Activated effector memory CD4-positive, alpha-beta T cell treated with anti-CD3 and anti-CD28 coated beads, Interleukin-2, amount 50 U/mL, for 16 hours (primary cell): ENCODE results near the gene BAZ2B.

Source experiments
- DNase-seq: peaks from one replicate; pipeline ENCODE4 v3.0.0-alpha.2; 2020

Gene BAZ2B

DNA sequence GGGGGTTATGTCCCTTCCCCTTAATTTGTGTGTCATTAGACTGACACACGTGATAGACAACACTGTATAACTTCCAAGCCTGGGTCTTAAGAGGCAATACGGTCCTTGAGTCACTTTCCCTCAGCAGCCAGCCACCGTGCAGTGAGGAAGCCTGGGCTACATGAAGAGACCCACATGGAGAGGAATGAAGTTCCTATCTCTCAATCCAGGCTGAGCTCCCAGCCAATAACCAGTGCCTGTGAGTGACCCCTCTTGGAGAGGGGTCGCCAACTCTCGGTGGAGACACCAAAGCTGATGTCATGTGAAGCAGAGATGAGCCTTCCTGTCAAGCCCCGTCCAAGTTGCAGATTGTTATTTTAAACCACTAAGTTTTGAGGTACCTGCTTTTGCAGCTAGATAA is 324.2 kb downstream of the BAZ2B start:
- DNase-seq, result no peak

DNA sequence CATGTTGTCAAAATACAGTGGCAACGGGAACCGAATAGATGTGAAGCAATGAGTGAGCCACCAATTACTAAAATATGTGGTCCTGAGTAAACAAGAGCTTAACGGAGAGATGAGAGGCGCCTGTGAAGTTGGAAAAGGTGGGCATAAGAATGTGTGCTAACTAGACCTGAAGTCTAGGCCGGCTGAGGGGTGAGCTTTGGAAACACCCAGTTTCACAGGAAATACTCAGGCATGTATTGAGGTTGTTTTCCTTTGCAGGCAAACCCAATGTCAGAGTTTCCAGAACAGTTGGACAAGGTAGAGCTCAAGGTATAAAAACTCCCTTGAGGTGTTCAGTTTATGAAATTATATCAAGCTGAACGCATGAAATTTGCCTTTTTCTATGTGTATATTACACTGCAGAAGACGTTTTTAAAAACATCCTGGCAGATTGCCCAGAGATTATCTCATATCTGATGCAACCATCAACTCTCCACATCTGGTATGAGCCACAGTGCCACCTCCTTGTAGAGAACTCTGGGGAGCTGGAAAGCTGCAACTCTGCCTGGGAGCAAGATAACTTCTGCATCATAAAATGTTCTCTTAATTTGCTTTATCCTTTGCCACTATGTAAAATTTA is 325.9 kb downstream of the BAZ2B start:
- no peak for DNase-seq

DNA sequence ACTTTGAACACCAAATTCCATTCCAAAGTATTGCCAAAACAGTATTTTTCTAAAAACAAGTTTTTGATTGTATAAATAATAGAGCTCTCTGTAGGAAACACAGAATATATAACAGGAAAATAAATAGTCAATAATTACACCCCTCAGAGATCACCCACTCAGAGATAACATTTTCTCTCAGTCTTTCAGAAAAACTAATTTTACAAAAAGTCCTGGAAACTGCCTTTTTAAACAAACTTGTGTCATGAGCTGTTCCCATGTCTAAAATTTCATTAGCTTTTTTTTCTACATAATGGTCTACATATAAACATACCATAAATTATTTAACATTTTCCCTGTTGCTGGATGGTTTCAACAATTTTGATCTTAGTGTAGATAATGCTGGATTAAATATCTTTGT is 328.6 kb downstream of the BAZ2B start:
- DNase-seq, result no peak

DNA sequence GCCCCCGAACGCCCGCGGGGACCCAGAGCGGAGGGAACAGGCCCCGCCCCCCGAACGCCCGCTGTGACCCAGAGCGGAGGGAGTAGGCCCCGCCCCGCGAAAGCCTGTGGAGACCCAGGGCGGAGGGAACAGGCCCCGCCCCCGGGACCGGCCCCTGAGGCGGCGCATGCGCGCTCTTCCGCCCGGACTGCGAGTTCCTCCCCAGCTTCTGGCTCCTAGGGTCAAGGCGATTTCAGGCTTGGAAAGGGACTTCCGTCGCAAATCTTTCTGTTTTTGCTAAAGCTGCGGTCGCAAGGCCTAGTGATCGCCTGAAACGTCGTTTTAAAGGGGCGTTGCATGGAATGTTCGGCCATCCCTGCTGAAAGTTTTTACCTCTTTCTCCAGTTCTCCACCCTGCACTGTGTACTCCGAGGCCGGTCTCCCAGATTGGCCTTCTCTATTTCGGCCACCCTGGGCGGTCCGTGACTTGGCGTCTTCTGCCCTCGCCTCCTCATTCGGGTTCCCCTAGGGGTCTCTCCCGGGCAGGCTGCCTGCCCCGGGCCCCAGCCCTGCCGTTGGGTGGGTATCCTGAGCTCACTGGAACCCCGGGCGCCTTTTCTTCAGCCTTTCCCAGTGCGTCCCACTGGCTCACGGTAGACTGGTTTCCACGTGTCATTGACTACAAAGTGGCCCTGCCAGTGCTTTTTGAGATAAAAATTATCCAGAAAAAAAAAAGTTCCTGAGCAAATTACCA is 329.5 kb downstream of the BAZ2B start:
- peak; percentile 99 for DNase-seq

DNA sequence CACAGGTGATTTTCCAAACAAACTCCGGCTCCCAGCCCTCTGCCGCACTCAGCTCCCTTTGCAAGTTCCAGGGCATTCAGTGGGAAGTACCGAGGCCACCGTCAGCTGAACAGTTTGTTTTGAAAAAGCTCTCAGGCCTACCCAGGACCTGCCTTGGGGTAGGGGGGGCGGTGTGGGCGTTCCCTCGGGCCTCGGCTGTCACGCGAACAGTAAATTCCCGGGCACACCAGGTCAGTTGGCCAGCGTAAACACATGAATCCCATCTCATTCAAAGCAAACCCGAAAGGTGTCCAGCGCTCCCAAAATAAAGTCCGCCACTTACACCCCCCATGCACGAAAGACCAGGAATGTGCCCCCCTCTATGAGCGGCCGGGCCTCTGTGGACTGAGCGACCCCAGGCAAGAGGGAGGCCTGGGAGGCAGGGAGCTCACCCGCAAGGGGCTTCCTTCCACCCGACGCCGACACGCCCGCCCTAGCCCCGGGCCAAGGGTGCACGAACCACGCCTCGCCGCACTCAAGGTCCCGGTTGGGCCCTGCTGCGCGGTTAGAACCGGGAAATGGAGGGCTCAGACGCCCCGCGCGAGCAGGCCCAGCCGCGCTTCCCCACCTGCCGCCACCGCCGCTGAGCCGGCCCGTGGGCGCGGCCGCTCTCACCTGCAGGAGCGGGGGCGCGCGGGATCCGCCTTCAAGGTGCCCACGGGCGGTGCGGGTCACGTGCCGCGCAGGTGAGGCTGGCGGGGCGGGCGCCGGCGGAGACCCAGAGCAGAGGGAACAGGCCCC is 330.2 kb downstream of the BAZ2B start, which contains the start of gene WDSUB1:
Gene WDSUB1, minus strand, starts transcription at position 775 of the 780 bp plus-strand sequence. CDS start 3,634 bp downstream, outside the sequence.
- DNase-seq, result peak; percentile 75

DNA sequence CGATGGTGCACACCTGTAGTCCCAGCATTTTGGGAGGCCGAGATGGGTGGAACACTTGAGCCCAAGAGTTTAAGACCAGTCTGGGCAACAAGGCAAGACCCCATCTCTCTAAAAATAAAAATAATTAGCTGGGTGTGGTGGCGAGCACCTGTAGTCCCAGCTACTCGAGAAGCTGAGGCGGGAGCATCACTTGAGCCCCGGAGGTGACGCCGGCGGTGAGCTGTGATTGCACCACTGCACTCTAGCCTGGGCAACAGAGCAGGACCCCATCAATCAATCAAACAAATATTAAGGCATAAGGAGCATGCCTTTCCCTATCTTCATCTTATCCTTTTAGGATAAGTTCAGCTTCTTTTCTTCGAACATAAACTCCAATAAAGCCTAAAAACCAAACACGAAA is 330.9 kb downstream of the BAZ2B start:
- no peak for DNase-seq

DNA sequence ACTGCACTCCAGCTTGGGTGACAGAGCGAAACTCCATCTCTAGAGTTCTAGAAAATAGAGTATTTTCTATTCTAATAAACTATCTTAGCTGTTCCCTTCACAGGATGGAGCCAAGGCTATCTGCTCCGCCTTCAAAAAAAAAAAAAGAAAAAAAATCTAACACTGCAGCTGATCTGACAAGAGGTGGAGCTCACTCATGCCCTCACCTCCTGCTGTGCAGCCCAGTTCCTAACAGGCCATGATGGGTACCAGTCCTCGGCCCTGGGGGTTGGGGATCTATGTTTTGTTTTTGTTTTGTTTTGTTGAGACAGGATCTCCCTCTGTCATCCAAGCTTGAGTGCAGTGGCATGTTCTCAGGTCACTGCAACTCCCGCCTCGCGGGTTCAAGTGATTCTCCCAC is 332.8 kb downstream of the BAZ2B start:
- DNase-seq, result no peak

DNA sequence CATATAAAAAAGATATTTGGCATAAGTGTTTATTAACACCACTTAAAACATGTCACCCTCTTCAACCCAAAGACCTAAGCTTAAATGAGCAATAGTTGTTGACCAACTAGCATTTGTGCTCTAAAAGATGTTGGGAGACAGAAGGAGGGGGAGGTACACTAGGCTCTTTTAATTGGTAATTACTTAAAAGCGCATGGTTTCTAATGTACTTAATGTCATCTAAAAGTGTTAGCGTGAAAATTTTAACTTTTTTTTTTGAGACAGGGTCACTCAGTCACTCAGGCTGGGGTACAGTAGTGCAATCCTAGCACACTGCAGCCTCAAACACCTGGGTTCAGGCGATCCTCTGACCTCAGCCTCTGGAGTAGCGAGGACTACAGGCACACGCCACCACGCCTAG is 335.3 kb downstream of the BAZ2B start:
- no peak for DNase-seq

DNA sequence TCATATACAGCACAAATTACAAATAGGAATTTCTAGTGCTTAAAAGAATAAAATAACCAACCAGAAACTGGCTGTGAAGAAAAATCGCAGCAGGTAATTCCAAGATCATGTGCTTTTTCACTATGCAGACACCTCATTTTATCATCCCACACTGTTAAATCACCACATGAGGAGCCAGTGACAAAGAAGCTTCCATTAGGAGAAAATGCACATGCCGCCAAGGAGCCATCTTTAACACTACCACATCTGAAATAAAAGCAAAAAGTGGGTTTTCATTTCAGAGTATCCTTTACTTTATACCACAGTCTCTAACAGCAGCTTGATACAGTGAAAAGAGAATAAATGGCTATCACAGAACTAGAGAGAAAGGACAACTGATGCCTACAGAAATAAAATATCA is 336.6 kb downstream of the BAZ2B start:
- DNase-seq, result no peak

DNA sequence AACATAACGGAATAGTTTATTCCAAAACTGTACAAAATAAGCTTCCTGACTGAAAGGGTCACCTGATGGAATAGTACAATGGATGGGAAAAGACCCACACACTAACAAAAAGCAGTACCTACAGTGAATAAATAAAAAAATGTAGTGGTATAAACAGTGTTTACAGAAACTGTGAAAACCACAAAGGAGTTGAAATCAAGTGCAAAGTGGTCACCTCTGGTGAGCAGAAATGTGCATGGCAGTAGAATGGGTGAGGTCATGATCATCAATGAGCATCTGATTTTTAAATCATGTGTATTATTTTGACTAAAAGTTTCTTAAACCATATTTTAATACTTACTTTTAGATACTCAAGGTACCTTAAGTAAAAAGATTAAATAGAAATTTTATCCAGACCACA is 341.2 kb downstream of the BAZ2B start:
- no peak for DNase-seq

DNA sequence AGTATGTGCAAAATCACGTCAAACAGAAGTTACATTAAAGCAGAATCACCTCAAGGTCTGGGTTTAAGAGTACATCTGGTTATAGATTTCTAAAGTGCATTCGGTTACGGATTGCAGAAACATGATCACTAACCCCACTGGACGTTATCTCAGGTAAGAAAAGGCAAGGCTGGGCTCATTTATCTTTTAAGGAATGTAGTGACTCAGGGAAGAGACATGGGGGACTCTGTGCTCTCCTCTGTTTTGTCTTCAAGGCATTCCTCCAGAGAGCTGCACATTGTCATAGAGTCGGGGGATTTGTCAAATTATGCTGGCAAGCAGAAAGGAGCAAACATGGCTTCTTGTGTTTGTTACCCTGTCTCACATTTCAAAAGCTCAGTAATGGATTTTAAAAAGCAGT is 344.2 kb downstream of the BAZ2B start:
- DNase-seq, result no peak

DNA sequence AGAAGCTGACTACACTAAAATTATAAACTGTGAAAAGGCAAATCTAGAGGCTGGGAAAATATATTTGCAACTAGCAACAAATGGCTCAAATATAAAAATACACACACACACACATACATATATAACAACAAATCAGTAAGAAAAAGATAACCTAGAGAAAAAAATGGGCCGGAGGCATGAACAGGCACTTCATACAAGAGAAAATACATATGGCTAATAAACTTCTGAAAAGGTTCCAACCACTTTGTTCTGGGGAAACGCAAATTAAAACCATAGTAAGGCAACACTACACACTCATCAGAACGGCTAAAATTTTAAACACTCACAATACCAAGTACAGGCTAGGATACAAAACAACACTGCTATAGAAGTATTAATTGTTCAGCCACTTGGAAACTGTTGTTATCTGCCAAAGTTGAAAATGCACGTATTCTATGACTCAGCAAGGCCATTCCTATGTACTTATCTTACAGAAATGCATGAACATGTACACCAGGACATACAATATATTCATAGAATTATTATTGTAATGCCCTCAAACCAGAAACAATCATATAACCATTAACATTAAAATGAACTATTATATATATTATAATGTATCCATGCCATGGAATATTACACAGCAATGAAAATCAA is 345.5 kb downstream of the BAZ2B start:
- no peak for DNase-seq
